Upper lobe of left lung (tissue), 6 donors: ENCODE measurements around the gene MYMK. TPM values are rescaled to one million over a fixed set of nuclear protein-coding genes. Genes with fewer than 3 reads are reported as not detected.

Experiments
- ATAC-seq, 2 donors: fragments of 200-7000 bp; cut with Tn5 transposase; one replicate each; pipeline ENCODE4 v1.9.1; 2022; ENCODE audit warnings: mild to moderate bottlenecking in 2 of 2, moderate library complexity in 2 of 2; ENCODE audit not compliant: low FRiP score in 2 of 2
- DNase-seq, 2 donors: peaks; one replicate each; pipeline ENCODE4 v3.0.0-alpha.2; 2019 to 2020
- H3K27ac ChIP-seq, 4 donors: fragments of 200-600 bp; sonication (generic); one replicate each; pipeline ENCODE4 v1.5.1; 2016 to 2019
- H3K27me3 ChIP-seq, 4 donors: fragments of 200-600 bp; sonication (generic); one replicate each; pipeline ENCODE4 v1.5.1; 2017 to 2019
- H3K36me3 ChIP-seq, 4 donors: fragments of 200-600 bp; sonication (generic); one replicate each; pipeline ENCODE4 v1.5.1; 2016 to 2019
- H3K4me1 ChIP-seq, 4 donors: fragments of 200-600 bp; sonication (generic); one replicate each; pipeline ENCODE4 v1.5.1; 2018 to 2019
- H3K4me3 ChIP-seq, 4 donors: fragments of 200-600 bp; sonication (generic); one replicate each; pipeline ENCODE4 v1.5.1; 2017 to 2019; ENCODE audit warnings: mild to moderate bottlenecking in 2 of 4, moderate library complexity in 1 of 4
- H3K9me3 ChIP-seq, 4 donors: fragments of 200-600 bp; sonication (generic); one replicate each; pipeline ENCODE4 v1.5.1; 2018 to 2019
- EP300 ChIP-seq, 4 donors: sonication (generic); formaldehyde crosslinking; IDR thresholded peaks; one replicate each; pipeline ENCODE4 v1.5.1; 2017; ENCODE audit warnings: antibody characterized with exemption in 4 of 4, control low read depth in 2 of 4
- POLR2A ChIP-seq, 4 donors: fragments of 450-650 bp; IDR thresholded peaks; one replicate each; pipeline ENCODE4 v1.5.1; 2016 to 2017; ENCODE audit warnings: antibody characterized with exemption in 4 of 4, mild to moderate bottlenecking in 2 of 4
- POLR2AphosphoS5 ChIP-seq, 2 donors: sonication (generic); formaldehyde crosslinking; IDR thresholded peaks; one replicate each; pipeline ENCODE4 v1.5.1; 2017; ENCODE audit warnings: antibody characterized with exemption in 2 of 2
- WGBS, 2 donors: methylation state at CpG; one replicate each; pipeline ENCODE4 v1.1.5; 2017 to 2018; 5-methylcytosine and 5-hydroxymethylcytosine counted together
- total RNA-seq, 6 donors: library from RNA; depleted of rRNA in 4 of 6; stranded (reverse); fragments of >200 nt in 4 of 6; gene quantifications; one replicate each; pipeline versions ENCODE4 v1.1.0 to v1.2.1, GENCODE V29; 2016 to 2021
- TF ChIP-seq, protein P1 (sequence below), 6 experiments: fragments of 450-650 bp in 4 of 6; fragments of 200-600 bp in 2 of 6; sonication (generic) in 2 of 6; IDR thresholded peaks; one replicate each; pipeline ENCODE4 v1.5.1; 2016 to 2019; ENCODE audit warnings: antibody characterized with exemption in 6 of 6
- donor health status: DM: no; HTN: no; CAD: no; lungs with moderate emphysema.
- donor health status: DM: no; HTN: yes; CAD: no; lungs with severe emphysema.

Gene MYMK
- total RNA-seq, 6 donors from 2014 or later = not detected

DNA sequence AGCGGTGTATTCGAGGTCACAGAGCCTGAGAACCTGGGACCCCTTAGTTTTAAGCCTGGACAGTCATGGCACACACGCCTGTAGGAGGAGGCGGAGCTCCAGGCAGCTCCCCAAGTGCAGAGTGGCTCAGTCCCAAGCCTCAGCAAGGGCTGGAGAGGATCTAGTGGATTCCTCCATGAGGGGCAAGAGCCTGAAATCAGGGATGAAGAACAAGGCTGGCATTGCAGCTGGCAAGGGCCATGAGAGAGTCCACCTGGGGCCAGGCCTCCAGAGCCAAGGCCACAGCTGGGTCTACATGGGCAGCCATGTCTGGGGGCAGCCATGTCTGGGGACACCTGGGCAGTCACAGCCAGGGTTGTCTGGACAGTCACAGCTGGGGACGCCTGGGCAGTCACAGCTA, 31.6 kb upstream of the MYMK start:
- Histone ChIP-seq H3K27me3 (no peaks in the 10 kb centered on the region), H3K4me3 (no peak overlapping the region), H3K4me1 (peaks cover 21 to 47% (median 43%) of the 10 kb centered on the region in 4 donors), H3K27ac (peak overlapping the region in 3 of 4 donors; percentile 64 to 82 (median 77)), H3K9me3 (no peaks in the 10 kb centered on the region), H3K36me3 (peaks cover 0 to 33% (median 11%) of the 10 kb centered on the region in 4 donors)
- no peak for TF ChIP-seq EP300 (IDR thresholded peaks at IDR 0.05)
- 84% methylated on average over 5 of the region's 5 CpGs; no CpG with 5 or more reads in 1 of the 2 donors for WGBS, 2 donors
- DNase-seq (no peak), ATAC-seq (no peak)

DNA sequence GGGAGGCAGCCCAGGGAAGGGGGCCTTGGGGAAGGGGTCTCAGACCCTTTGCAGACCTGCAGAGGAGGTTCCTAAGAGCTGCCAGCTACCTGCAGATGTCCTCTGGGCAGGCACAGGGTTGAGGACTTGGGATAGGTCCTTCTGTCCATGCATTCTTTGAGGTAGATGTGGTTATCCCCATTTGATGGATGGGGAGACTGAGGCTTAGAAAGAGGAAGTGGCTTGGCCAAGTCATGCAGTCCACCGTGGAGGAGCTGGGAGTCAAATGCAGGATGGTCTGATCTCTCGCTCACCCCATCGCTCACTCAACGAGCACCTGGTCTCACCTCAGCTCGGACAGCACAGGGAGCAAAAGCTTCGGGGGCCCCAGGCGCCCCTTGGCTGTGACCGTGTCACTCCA, 30.0 kb upstream of the MYMK start:
- ATAC-seq = no peak
- Histone ChIP-seq H3K27ac (no peak overlapping the region), H3K27me3 (no peaks in the 10 kb centered on the region), H3K4me1 (peaks cover 16 to 33% (median 31%) of the 10 kb centered on the region in 4 donors), H3K9me3 (no peaks in the 10 kb centered on the region), H3K36me3 (peaks cover 0 to 40% (median 13%) of the 10 kb centered on the region in 4 donors), H3K4me3 (no peak overlapping the region)
- TF ChIP-seq POLR2A (IDR thresholded peaks at IDR 0.05) (no peak), EP300 (IDR thresholded peaks at IDR 0.05) (no peak), POLR2AphosphoS5 (IDR thresholded peaks at IDR 0.05) (no peak)
- TF ChIP-seq, protein P1, sequence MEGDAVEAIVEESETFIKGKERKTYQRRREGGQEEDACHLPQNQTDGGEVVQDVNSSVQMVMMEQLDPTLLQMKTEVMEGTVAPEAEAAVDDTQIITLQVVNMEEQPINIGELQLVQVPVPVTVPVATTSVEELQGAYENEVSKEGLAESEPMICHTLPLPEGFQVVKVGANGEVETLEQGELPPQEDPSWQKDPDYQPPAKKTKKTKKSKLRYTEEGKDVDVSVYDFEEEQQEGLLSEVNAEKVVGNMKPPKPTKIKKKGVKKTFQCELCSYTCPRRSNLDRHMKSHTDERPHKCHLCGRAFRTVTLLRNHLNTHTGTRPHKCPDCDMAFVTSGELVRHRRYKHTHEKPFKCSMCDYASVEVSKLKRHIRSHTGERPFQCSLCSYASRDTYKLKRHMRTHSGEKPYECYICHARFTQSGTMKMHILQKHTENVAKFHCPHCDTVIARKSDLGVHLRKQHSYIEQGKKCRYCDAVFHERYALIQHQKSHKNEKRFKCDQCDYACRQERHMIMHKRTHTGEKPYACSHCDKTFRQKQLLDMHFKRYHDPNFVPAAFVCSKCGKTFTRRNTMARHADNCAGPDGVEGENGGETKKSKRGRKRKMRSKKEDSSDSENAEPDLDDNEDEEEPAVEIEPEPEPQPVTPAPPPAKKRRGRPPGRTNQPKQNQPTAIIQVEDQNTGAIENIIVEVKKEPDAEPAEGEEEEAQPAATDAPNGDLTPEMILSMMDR (IDR thresholded peaks at IDR 0.05) = no peak
- 92% methylated on average over 8 of the region's 8 CpGs for WGBS, 2 donors
- peak in 1 of 2 donors; percentile 45 for DNase-seq

DNA sequence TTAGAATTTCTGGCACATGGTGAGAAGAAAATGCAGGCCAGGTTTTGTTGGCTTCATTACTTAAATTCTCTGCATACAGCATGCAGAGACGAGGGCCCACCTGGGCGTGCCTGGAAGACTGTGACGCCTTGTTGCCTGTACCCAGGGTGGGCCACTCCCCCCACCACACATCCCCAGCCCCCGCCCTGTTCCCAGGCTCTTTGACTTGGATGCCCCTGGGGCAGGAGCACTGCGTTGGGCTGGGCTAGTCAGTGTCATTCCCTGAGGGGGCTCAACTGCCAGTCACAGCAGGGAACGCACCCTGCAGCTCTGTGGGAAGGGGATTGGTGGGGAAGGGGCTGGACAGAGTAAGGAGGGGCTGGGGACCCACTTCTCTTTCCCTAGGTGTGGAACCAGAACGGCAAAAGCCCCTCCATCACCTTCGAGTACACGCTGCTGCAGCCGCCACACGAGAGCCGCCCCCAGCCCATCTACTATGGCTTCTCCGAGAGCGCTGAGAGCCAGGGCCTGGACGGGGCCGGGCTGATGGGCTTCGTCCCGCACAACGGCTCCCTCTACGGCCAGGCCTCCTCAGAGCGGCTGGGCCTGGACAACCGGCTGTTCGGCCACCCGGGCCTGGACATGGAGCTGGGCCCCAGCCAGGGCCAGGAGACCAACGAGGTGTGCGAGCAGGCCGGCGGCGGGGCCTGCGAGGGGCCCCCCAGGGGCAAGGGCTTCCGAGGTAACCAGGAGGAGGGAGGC, 29.4 kb upstream of the MYMK start:
- Histone ChIP-seq H3K4me3 (no peak overlapping the region), H3K9me3 (no peaks in the 10 kb centered on the region), H3K27ac (no peak overlapping the region), H3K27me3 (no peaks in the 10 kb centered on the region), H3K36me3 (peaks cover 0 to 40% (median 13%) of the 10 kb centered on the region in 4 donors), H3K4me1 (peaks cover 15 to 28% (median 26%) of the 10 kb centered on the region in 4 donors)
- DNase-seq (peak in 1 of 2 donors; percentile 72), ATAC-seq (no peak)
- TF ChIP-seq EP300 (IDR thresholded peaks at IDR 0.05) = no peak
- 90 to 95% methylated on average over 26 to 31 of the region's 31 CpGs for WGBS, 2 donors

DNA sequence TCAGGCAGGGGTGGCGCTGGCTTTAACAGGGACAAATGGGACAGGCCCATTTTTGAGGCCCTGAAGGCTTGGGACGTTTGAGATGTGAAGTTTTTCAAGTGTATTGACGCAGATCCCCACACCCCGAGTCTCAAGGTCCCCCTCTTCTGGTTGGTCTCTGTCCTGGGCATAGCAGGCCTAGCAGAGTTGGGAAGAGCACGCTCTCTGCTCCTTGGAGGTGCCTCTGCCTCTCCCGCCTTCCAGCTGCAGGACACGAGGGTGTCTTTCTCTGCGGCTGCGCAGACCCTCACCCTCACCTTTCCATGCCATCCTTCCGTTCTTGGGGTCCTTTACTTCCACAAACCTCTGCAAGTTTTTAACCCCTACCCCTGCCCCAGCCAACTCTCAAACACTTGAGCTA, 28.4 kb upstream of the MYMK start:
- Histone ChIP-seq H3K36me3 (peaks cover 0 to 42% (median 13%) of the 10 kb centered on the region in 4 donors), H3K27ac (no peak overlapping the region), H3K4me1 (peaks cover 7 to 19% (median 15%) of the 10 kb centered on the region in 4 donors), H3K27me3 (no peaks in the 10 kb centered on the region), H3K4me3 (no peak overlapping the region), H3K9me3 (no peaks in the 10 kb centered on the region)
- TF ChIP-seq POLR2AphosphoS5 (IDR thresholded peaks at IDR 0.05) (no peak), EP300 (IDR thresholded peaks at IDR 0.05) (no peak), POLR2A (IDR thresholded peaks at IDR 0.05) (no peak)
- TF ChIP-seq, protein P1 (IDR thresholded peaks at IDR 0.05) = no peak
- no peak for DNase-seq
- ATAC-seq = no peak
- 94 to 95% methylated on average over 6 to 10 of the region's 10 CpGs for WGBS, 2 donors

DNA sequence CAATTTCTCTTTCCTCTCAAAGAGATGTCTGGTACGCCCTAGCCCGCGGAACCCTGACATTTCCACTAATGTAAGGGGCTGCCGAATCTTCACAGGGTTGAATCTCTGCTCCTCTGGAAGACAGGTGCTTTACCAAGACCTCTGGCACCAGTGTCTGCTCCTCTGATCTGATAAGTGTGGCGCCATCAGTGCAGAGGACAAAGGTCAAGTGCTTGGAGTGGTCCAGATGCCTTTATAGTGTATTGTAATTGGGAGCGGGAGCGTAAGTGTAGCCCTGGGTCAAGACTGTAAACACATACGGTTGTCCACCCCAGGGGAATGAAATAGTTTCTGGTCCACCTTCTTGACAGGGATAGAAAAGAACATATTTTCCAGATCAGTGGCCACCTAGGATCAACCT, 27.5 kb upstream of the MYMK start:
- TF ChIP-seq POLR2A (IDR thresholded peaks at IDR 0.05) = no peak
- TF ChIP-seq EP300 (IDR thresholded peaks at IDR 0.05) = no peak
- TF ChIP-seq, protein P1 (IDR thresholded peaks at IDR 0.05) = no peak
- no peak for TF ChIP-seq POLR2AphosphoS5 (IDR thresholded peaks at IDR 0.05)
- 89 to 93% methylated on average over 8 of the region's 8 CpGs for WGBS, 2 donors
- H3K27me3 ChIP-seq = no peaks in the 10 kb centered on the region
- H3K4me1 ChIP-seq = peaks cover 0 to 11% (median 7%) of the 10 kb centered on the region in 4 donors
- ATAC-seq (no peak), DNase-seq (no peak)
- no peak overlapping the region for H3K27ac ChIP-seq
- H3K36me3 ChIP-seq = peaks cover 0 to 48% (median 15%) of the 10 kb centered on the region in 4 donors
- H3K9me3 ChIP-seq = no peaks in the 10 kb centered on the region
- no peak overlapping the region for H3K4me3 ChIP-seq
